ENCODE measurements around the gene TRIM52.

TRIM52 gene

GRCh38 chr5:181235323-181235688 is 25.6 kb downstream of the TRIM52 start:
- TF ChIP-seq PPARA (CRISPR knock-in tag; IDR thresholded peaks at IDR 0.05; ENCODE audit: borderline replicate concordance) (no peak), GLIS3 (CRISPR knock-in tag; IDR thresholded peaks at IDR 0.05) (peak; percentile 75; the same call in 1 of the 2 replicates)
- peak; percentile 10 for ATAC-seq

- ATAC-seq: peak; percentile 32
- TF ChIP-seq BACH2 (CRISPR knock-in tag; IDR thresholded peaks at IDR 0.05; ENCODE audit: borderline replicate concordance): no peak
- no peak for TF ChIP-seq ZNF565 (CRISPR knock-in tag; conservative IDR thresholded peaks at IDR 0.05; ENCODE audit: low read depth)
- no peak; the same call in 1 of the 2 replicates for TF ChIP-seq ESRRG (CRISPR knock-in tag; IDR thresholded peaks at IDR 0.05)
- TF ChIP-seq ZFP30 (CRISPR knock-in tag; IDR thresholded peaks at IDR 0.05): 0 out of 2 replicates have a peak, but pooled peaks have one; percentile 19
- TF ChIP-seq PPARA (CRISPR knock-in tag; IDR thresholded peaks at IDR 0.05; ENCODE audit: borderline replicate concordance): no peak
- TF ChIP-seq CSRNP3 (CRISPR knock-in tag; IDR thresholded peaks at IDR 0.05): peak; percentile 25; the same call in 1 of the 2 replicates
- TF ChIP-seq ISL1 (CRISPR knock-in tag; IDR thresholded peaks at IDR 0.05): no peak
- TF ChIP-seq PATZ1 (CRISPR knock-in tag; IDR thresholded peaks at IDR 0.05; ENCODE audit: borderline replicate concordance): no peak; the same call in none of the 2 replicates
- no peak for TF ChIP-seq ZNF8 (CRISPR knock-in tag; IDR thresholded peaks at IDR 0.05)
- TF ChIP-seq ZNF70 (CRISPR knock-in tag; IDR thresholded peaks at IDR 0.05): no peak
- TF ChIP-seq OSR1 (CRISPR knock-in tag; IDR thresholded peaks at IDR 0.05): no peak
- no peak for TF ChIP-seq CSDC2 (CRISPR knock-in tag; IDR thresholded peaks at IDR 0.05)
- TF ChIP-seq ZC3H10 (CRISPR knock-in tag; IDR thresholded peaks at IDR 0.05): peak; percentile 49; the same call in 1 of the 2 replicates
- no peak for TF ChIP-seq ZFP3 (CRISPR knock-in tag; IDR thresholded peaks at IDR 0.05)
- TF ChIP-seq CREB5 (CRISPR knock-in tag; IDR thresholded peaks at IDR 0.05; ENCODE audit: low read depth): 0 out of 2 replicates have a peak, but pooled peaks have one; percentile 17
- no peak for TF ChIP-seq SNAI2 (CRISPR knock-in tag; IDR thresholded peaks at IDR 0.05)
- no peak for TF ChIP-seq GLIS3 (CRISPR knock-in tag; IDR thresholded peaks at IDR 0.05)
- no peak for TF ChIP-seq TCF4 (CRISPR knock-in tag; IDR thresholded peaks at IDR 0.05; ENCODE audit: borderline replicate concordance)
Observed at GRCh38 chr5:181234455-181235306, 26.3 kb downstream of the TRIM52 start.

GRCh38 chr5:181233801-181234454 is 27.0 kb downstream of the TRIM52 start:
- no peak for TF ChIP-seq ISL1 (CRISPR knock-in tag; IDR thresholded peaks at IDR 0.05)
- TF ChIP-seq CREB5 (CRISPR knock-in tag; IDR thresholded peaks at IDR 0.05; ENCODE audit: low read depth): 0 out of 2 replicates have a peak, but pooled peaks have one; percentile 10
- TF ChIP-seq ARNTL (CRISPR knock-in tag; IDR thresholded peaks at IDR 0.05; ENCODE audit: borderline replicate concordance, low read depth): no peak
- no peak for TF ChIP-seq TSHZ2 (CRISPR knock-in tag; IDR thresholded peaks at IDR 0.05)
- TF ChIP-seq ZNF8 (CRISPR knock-in tag; IDR thresholded peaks at IDR 0.05): no peak
- peak; percentile 21 for ATAC-seq
